ENCODE measurements around the gene ANKRD1.
"Not testable (repeated sequence)": the region's sequence is repeated elsewhere in the genome, so short reads cannot be mapped to it uniquely, and the experiment has no call there.

The ANKRD1 gene

DNA sequence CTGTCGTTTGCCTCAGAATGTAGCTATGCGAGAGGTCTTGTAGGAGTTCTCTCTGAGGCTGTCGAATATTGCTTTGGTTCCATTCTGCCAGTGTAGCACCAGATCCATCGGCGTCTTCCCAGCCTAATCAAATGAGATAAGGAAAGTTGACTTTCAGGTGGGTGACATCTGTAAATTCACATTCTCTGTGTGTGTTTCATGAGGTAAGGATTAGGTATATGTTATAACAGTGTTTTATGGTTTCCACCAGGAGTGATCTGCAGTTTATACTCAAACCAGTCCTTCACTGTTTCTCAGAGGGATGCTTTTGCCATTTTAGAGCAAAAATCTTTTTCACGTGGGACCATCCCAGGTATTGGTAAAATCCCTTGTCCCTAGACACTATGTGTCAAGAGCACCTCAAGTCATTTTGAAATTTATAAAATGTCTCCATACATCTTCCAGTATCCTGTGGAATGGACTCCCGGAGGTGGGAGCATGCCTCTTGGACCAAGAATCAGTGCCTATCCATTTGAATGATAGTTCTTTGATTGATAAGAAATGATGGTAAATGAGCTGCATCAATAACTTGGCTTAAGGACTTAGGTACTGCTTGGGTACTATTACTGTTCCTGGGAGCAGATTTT is 7.9 kb downstream of the ANKRD1 start:
- TF ChIP-seq, protein P1, sequence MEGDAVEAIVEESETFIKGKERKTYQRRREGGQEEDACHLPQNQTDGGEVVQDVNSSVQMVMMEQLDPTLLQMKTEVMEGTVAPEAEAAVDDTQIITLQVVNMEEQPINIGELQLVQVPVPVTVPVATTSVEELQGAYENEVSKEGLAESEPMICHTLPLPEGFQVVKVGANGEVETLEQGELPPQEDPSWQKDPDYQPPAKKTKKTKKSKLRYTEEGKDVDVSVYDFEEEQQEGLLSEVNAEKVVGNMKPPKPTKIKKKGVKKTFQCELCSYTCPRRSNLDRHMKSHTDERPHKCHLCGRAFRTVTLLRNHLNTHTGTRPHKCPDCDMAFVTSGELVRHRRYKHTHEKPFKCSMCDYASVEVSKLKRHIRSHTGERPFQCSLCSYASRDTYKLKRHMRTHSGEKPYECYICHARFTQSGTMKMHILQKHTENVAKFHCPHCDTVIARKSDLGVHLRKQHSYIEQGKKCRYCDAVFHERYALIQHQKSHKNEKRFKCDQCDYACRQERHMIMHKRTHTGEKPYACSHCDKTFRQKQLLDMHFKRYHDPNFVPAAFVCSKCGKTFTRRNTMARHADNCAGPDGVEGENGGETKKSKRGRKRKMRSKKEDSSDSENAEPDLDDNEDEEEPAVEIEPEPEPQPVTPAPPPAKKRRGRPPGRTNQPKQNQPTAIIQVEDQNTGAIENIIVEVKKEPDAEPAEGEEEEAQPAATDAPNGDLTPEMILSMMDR (IDR thresholded peaks at IDR 0.05; ENCODE audit: low read depth, low read length, missing control alignments): no peak
- no peak overlapping the region for H3K4me3 ChIP-seq (ENCODE audit: low read depth, low read length)
- DNase-seq (ENCODE audit: low read depth): no peak
- in situ Hi-C loops (cut with HindIII; ENCODE audit: low sequenced_read_pairs): loop anchor here (25.0 kb wide), 1 partner anchor 349 kb away; no protein-coding TSS in a partner anchor

DNA sequence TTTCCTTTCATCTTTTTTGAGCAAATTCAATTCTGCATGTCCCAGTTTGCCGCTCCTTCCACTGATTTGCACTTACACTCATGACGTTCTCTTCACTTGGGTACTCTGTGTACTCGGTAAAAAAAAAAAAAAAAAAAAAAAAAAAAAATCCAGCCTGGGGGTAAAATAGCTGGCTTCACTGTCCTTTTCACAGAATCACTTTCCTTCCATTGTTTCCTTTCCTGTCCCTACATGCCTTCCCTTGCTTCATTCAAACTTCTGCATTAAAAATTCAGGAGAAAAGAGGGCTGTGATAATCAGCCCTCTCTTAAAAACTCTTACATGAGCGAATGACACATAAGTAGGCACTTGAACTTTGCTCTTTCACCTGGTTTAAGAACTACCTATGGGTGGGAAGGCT is 8.7 kb downstream of the ANKRD1 start:
- in situ Hi-C loops (cut with HindIII; ENCODE audit: low sequenced_read_pairs): loop anchor here (25.0 kb wide), 1 partner anchor 350 kb away; no protein-coding TSS in a partner anchor
- TF ChIP-seq, protein P1 (IDR thresholded peaks at IDR 0.05; ENCODE audit: low read depth, low read length, missing control alignments): no peak
- DNase-seq (ENCODE audit: low read depth): no peak
- no peak overlapping the region for H3K4me3 ChIP-seq (ENCODE audit: low read depth, low read length)

DNA sequence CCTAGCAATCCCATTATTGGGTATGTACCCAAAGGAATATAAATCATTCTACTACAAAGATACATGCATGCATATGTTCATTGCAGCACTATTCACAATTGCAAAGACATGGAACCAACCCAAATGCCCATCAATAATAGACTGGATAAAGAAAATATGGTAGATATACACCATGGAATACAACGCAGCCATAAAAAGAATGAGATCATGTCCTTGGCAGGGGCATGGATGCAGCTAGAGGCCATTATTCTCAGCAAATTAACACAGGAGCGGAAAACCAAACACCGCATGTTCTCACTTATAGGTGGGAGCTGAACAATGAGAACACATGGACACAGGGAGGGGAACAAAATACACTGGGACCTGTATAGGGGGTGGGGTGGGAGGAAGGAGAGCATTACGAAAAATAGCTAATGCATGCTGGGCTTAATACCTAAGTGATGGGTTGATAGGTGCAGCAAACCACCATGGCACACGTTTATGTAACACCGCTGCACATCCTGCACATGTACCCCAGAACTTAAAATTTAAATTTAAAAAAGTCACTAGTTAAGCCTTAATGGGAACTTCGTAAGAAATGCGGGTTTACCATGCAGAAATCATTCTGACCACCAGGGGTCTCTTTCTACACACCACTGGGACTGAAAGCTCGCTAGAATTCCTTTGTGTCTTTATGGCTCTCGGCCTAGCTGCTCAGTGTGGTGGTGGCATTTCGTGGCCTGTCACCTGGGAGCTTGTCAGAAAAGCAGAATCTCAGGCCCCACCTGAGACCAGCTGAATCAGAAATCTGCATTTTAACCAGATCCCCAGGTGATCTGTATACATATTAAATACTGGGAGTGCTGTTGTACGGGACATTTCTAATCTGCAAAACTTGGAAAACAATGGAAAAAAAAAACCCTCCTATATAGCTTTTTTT is 9.5 kb downstream of the ANKRD1 start:
- in situ Hi-C loops (cut with HindIII; ENCODE audit: low sequenced_read_pairs): loop anchor here (25.0 kb wide), 1 partner anchor 351 kb away; no protein-coding TSS in a partner anchor
- H3K4me3 ChIP-seq (ENCODE audit: low read depth, low read length): no peak overlapping the region
- TF ChIP-seq, protein P1 (IDR thresholded peaks at IDR 0.05; ENCODE audit: low read depth, low read length, missing control alignments): peak; percentile 77
- DNase-seq (ENCODE audit: low read depth): peak; percentile 58

DNA sequence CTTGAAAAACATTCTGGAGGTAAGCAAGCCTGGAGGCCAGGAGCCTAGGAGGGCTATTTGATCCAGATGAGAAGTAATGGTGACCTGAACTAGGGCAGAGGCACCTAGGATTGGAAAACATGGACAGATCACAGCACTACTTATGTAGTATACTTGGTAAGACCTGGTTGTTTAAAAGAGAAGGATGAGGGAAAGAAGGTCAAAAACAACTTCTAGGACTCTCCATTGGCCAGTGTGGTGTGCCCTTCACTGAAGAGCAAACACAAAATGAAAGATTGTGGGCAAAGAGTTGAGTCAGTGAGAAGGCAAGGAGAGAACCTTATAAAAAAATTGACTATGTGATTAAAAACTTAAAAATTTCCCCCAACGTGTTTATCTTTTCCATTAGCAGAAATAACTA is 14.3 kb downstream of the ANKRD1 start:
- no peak for DNase-seq (ENCODE audit: low read depth)
- TF ChIP-seq, protein P1 (IDR thresholded peaks at IDR 0.05; ENCODE audit: low read depth, low read length, missing control alignments): no peak
- in situ Hi-C loops (cut with HindIII; ENCODE audit: low sequenced_read_pairs): loop anchor here (25.0 kb wide), 1 partner anchor 356 kb away; no protein-coding TSS in a partner anchor
- no peak overlapping the region for H3K4me3 ChIP-seq (ENCODE audit: low read depth, low read length)

DNA sequence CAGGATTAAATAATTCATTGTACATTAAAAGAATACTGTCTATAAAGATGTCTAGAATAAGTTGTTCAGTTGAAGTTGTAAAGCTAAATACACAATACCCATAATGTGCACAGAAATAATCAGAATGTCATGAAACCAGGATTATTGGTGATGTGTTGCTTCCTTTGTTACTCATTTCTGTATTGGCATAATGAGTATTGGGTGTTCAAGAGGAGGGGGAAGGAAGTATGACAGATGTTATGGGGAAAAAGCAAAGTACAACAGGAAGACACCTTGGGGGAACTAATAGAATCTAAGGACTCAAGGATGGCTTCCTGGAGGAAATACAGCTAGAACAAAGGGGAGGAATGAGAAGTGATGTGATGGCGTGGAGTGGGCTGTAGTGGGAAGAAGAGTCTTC is 15.0 kb downstream of the ANKRD1 start:
- DNase-seq (ENCODE audit: low read depth): no peak
- no peak overlapping the region for H3K4me3 ChIP-seq (ENCODE audit: low read depth, low read length)
- in situ Hi-C loops (cut with HindIII; ENCODE audit: low sequenced_read_pairs): loop anchor here (25.0 kb wide), 1 partner anchor 356 kb away; no protein-coding TSS in a partner anchor
- TF ChIP-seq, protein P1 (IDR thresholded peaks at IDR 0.05; ENCODE audit: low read depth, low read length, missing control alignments): no peak

DNA sequence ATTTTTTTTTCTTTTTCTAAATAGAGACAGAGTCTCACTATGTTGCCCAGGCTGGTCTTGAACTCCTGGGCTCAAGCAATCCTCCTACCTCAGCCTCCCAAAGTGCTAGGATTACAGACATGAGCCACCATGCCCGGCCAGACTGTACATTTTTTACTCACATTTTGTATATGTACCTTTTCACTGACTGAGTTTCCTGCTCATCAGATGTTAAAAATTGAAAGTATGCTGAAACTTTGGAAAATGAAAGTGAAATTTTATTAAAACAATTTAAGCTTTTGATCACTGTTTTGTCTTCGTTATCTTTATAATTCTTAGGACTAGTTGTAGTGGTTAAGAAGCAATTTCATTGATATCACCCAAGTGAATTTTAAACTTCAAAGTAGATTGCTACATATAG is 24.0 kb downstream of the ANKRD1 start:
- H3K4me3 ChIP-seq (ENCODE audit: low read depth, low read length); in situ Hi-C loops (cut with HindIII; ENCODE audit: low sequenced_read_pairs); DNase-seq (ENCODE audit: low read depth): not testable (repeated sequence)
